ENCODE measurements around the gene DCAF6.

Gene DCAF6

GRCh38 chr1:168032029-168032428, 95.5 kb downstream of the DCAF6 start:
- DNase-seq (ENCODE audit: low read depth), result no peak
- H3K4me3 ChIP-seq (ENCODE audit: low read length), result no peak overlapping the region
- TF ChIP-seq CTCF (conservative IDR thresholded peaks at IDR 0.05; ENCODE audit: low read depth, low read length), result no peak

- TF ChIP-seq CTCF (conservative IDR thresholded peaks at IDR 0.05; ENCODE audit: low read depth, low read length), result no peak
- no peak overlapping the region for H3K4me3 ChIP-seq (ENCODE audit: low read length)
- no peak for DNase-seq (ENCODE audit: low read depth)
Measured at GRCh38 chr1:168035345-168035744, 98.9 kb downstream of the DCAF6 start.

- TF ChIP-seq CTCF (conservative IDR thresholded peaks at IDR 0.05; ENCODE audit: low read depth, low read length), result no peak
- DNase-seq (ENCODE audit: low read depth), result no peak
- H3K4me3 ChIP-seq (ENCODE audit: low read length), result no peak overlapping the region
Measured at GRCh38 chr1:168042362-168042761, 105.9 kb downstream of the DCAF6 start.

- TF ChIP-seq CTCF (conservative IDR thresholded peaks at IDR 0.05; ENCODE audit: low read depth, low read length), result no peak
- DNase-seq (ENCODE audit: low read depth), result no peak
- no peak overlapping the region for H3K4me3 ChIP-seq (ENCODE audit: low read length)
Measured at GRCh38 chr1:168045311-168045710, 108.8 kb downstream of the DCAF6 start.

- no peak for DNase-seq (ENCODE audit: low read depth)
- no peak overlapping the region for H3K4me3 ChIP-seq (ENCODE audit: low read length)
- TF ChIP-seq CTCF (conservative IDR thresholded peaks at IDR 0.05; ENCODE audit: low read depth, low read length), result no peak
Measured at GRCh38 chr1:168050307-168050706, 113.8 kb downstream of the DCAF6 start.

- no peak for TF ChIP-seq CTCF (conservative IDR thresholded peaks at IDR 0.05; ENCODE audit: low read depth, low read length)
- H3K4me3 ChIP-seq (ENCODE audit: low read length), result no peak overlapping the region
- no peak for DNase-seq (ENCODE audit: low read depth)
Measured at GRCh38 chr1:168050880-168051279, 114.4 kb downstream of the DCAF6 start.

- no peak for TF ChIP-seq CTCF (conservative IDR thresholded peaks at IDR 0.05; ENCODE audit: low read depth, low read length)
- no peak for DNase-seq (ENCODE audit: low read depth)
- H3K4me3 ChIP-seq (ENCODE audit: low read length), result no peak overlapping the region
Measured at GRCh38 chr1:168053681-168054080, 117.2 kb downstream of the DCAF6 start.
